GM19238 (cell line): ENCODE data around the gene TAP2.

Source experiments
- DNase-seq: peaks from one replicate; pipeline ENCODE4 v3.0.0; 2011; ENCODE audit warnings: low spot score; ENCODE audit not compliant: insufficient read length

TAP2 gene

DNA sequence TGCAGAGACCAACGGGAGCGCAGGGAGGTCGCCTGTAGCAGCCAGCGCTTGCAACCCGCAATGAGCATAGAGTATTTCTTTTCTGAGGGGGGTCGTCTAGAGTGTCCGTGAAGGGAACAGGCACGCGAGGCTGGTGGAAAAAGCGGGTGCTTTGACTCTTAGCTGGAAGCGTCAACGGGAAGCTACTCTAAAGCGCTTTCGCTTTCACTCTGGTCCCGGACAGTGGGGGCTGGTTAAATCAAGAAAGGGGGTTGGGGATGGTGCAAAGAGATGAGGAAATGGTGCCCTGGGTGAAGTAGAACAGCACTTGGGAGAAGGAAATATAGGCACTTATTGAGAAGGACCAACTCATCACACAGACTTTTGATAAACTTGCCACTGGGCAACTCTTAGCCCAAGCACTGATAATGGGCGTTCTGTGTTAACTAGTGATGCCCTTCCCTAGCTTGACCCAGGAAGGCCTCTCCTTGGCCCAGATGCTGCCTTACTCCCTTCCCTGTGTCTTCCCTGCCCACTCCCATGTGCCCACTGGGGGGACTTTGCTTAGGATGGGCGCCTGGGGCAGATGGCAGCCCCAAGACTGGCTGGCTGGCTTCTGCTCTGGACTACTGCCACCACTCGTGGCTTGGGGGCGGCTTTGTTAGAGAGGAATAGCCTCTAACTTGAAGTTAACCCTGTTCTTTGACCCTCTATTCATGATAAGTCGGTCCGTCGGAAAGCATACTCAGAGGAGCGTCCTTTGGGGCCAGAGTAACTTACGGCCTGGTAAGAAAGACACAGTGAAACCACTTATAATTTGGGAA, 16.0 kb upstream of the TAP2 start:
- no peak for DNase-seq

DNA sequence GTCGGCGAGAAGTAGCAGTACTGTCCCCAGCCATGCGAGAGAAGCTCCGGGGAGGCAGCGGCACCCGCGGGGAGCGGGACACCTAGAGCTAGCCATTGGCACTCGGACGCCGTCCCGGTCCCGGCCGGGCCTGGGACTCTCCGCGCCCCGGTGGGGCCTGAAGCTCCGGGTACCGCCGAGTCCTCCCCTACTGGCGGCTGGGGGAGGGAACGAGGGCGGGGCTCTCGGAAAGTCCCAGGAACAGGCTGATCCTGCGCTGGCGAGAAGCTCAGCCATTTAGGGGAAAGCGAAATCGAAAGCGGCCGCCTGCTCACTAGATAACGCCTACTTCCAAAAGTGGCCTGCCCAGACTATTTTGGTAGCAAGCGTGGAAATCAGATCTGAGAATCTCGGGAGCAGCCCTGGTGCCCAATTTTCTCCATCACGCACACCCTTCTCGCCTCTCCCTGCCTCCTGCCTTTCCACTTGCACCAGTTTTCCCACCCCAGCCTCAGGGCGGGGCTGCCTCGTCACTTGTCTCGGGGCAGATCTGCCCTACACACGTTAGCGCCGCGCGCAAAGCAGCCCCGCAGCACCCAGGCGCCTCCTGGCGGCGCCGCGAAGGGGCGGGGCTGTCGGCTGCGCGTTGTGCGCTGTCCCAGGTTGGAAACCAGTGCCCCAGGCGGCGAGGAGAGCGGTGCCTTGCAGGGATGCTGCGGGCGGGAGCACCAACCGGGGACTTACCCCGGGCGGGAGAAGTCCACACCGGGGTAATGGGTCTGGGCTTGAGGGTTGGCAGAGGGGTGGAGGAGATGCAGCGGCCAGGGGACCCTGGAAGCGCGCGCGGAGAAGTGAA, 15.2 kb upstream of the TAP2 start, which contains the start of the genes PSMB9 and TAP1:
TSS of gene PSMB9 (plus strand) at position 652 of the 835 bp plus-strand sequence. CDS start at position 690, 38 bp downstream.
TSS of gene TAP1 (minus strand) at position 164 of the 835 bp plus-strand sequence. CDS start at position 96, 68 bp downstream.
- DNase-seq = peak; percentile 87

DNA sequence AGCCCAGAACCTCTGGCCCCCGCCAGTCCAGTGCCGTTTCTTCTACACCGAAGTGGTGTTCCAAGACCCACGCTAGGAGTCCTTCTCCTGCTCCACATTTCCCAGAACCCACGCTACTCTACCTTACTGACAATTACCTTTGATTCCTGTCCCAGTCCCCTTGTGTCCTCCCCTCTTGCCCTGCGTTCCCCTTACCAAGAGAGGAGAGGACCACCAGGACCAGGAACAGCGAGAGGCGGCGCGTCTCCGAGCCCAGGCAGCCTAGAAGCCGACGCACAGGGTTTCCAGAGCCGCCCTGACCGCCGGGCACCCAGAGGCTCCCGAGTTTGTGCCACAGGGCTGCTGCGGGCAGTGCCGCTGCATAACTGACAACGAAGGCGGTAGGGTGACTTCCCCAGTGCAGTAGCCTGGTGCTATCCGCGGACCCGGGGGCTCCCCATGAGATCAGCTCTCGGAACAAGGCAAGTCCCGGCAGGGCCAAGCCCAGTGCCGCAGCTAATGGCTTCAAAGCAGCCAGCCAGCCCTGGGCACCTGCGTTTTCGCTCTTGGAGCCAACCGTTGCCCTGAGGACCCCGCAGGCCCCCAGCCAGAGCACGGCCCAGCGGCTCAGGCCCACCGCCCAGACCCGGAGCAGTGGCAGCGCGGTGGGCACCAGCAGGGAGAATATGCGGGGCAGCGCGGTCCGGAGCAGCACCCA, 14.5 kb upstream of the TAP2 start:
- DNase-seq = no peak

DNA sequence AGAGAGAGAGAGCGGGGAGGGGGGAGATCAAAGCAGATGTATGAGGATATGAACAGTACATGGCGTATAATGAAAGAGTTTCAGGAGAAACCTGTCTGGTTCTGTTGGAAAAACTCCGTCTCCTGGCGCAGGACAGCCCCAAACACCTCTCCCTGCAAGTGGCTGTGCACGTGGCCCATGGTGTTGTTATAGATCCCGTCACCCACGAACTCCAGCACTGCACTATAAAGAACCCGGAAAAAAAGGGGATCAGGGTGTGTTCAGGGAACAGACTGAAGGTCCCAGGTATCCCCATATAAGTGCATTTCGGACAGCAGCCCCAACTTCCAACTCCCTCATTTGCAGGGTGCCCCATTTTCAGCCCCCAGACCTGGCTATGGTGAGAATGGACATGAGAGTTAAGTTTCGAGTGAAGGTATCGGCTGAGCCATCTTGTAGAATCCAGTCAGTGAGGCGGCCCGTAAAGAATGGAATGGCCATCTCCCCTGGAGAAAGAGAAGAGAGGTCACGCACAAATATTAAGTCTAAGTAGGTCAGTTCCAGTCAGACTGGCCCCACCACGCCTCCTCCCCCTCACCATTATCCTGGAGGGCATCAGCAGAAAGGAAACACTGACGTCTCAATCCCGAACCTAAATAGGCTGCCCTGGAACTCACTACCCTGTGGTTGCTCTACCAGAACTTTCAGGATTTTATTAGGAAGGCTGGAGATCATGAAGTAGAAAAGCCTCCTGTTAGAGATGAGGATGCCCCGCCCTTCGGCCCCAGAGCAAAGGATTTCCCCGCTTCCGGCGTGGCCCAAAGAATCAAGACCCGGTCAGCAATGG, 13.7 kb upstream of the TAP2 start:
- DNase-seq = no peak

DNA sequence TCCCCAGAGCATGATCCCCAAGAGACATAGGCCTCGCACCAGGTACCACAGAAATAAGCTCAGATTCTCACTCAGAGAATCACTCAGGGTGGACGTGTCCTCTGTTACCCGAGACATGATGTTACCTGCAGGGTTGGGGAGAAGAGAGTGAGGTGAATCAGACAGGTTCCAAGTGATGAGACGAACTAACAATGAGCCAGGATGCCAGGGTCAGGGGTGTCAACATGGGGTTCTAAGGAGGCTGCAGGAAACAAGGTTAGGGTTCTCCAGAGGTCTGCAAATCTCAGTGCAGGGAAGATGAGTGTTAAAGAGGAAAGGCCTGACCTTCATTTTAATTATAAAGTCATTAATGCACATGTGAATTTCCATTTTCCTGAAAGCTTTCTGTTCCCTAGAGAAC, 12.5 kb upstream of the TAP2 start:
- DNase-seq = no peak

DNA sequence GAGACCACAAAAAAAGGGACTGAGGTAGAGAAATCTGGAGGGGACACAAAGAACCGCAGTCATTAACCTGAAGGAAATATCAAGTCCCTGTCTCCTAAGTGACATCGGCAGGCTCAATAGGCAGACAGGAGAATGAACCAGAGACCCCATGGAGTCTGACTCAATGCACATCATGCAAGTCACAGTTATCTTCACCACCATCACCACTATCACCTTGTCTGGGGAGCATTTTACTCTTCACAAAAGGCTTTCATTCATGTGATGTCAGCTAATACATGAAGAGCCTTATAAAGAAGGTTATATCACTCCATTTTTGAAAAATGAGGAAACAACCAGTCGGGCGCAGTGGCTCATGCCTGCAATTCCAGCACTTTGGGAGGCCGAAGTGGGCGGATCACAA, 10.6 kb upstream of the TAP2 start:
- DNase-seq = no peak

DNA sequence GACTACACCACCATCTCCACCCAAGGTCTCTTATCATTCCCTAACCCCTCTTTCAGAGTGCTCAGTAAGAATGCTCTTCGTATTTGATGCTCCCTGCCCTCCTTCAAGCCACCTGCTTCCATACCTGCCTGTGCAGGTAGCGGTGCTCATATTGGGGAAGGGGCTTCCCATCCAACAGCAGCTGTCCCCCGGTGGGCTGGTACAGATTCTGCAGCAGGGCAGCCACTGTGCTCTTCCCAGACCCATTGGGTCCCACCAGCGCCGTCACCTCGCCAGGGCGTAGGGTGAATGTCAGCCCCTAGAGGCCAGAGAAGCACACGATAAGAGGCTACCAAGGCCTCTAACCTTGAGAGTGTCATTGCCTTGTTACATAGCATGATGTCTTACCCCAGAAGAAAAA, 9.3 kb upstream of the TAP2 start:
- DNase-seq = no peak

DNA sequence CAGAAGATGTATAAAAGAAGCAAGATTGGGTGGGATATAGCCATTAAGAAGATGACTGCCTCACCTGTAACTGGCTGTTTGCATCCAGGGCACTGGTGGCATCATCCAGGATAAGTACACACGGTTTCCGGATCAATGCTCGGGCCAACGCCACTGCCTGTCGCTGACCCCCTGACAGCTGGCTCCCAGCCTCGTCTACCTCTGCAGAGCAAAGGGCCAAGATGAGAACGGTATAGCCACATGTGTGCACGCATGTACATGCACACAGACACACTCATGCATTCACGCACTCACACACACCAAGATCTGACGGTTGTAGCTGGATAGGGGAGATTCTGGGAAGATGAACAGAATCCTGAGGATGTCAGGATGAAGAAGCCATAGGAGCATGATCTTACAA, 8.5 kb upstream of the TAP2 start:
- DNase-seq = no peak

DNA sequence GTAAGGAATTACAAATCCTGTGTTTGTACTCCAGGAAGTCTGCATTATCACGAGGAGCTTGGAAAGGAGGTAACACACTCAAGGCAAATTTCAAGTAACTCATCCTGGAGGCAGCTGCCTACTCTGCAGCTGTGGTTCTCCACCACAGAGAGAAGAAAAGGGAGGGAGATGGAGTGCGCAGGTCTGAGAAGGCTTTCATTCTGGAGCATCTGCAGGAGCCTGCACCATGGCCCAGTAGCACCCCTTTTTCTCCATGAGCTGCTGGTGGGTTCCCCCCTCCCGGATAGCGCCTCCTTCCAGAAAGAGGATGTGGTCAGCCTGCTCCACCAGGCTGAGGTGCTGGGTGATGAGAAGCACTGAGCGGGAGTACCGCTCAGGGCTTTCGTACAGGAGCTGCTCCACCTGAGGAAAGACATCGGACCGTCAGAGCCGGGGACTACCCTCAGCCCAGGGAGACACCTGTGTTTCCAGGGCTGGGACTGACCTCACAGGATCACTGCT, 6.9 kb upstream of the TAP2 start:
- DNase-seq = no peak

DNA sequence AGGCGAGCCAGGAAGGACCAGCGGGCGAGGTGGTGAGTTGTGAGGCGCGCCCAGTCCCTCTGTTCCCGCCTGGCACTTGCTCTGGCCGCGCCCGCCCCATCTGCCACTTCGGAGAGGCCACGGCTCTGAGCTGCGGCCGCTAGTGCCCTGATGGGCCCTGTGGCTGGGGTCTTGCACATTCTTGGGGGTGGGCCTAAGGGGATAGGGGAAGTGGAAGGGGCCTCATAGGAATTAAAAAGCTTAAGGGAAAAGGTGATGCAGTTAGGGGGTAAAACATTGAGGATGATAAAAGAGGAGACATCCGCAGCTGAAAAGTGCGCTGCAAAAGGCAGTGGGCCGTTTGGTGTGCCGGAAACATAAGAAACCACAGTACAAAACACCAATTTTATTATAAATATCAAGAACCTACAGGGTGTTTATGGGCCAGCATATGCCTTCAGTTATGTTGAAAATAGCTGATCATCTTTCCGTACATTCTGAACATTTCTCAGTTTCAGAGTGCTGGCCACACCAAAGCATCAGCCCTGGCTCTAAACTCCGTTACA, 6.4 kb upstream of the TAP2 start:
- no peak for DNase-seq

DNA sequence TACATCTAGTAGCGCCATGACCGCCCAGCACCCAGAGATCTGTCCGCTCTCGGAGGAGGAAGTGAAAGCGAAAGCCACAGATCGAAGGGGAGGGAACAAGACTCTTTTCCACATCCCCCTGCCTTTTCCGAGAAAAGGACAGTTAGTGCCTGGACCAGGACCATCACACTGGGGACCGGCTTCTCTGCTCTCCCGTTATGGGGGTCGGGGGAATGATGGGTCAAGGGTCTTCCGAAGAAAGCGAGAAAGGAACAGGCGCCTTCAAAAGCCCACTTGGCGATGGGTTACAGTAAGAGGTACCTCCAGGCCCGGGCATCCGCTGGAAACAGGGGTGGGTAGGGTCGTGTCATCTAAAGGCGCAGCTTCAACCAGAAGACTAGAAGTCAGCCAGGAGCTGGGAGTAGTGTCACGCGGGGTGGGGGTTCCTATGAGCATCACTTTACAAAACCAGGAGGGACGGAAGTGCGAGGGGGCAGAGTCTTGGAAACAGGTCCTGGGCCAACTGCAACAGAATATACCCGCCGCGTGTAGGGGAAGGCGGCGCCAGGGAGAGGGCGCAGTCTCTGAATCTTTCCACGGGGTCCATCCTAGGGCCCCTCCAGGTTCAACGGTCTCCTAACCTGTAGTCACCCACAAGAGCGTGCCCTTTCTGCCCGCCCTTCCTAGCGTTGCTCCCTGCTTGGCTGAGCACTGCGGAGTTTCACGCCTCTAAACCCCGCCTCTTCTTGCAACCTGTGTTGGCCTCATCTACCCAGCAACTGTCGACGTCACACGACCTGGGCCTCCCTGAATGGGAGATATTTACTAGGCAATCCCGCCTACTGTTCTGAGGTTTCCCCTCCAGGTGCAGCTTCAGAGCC, 5.7 kb upstream of the TAP2 start, which contains the start of gene PSMB8:
TSS of gene PSMB8 (minus strand) at position 69 of the 860 bp plus-strand sequence. CDS start at position 18, 51 bp downstream.
- DNase-seq = peak; percentile 70

DNA sequence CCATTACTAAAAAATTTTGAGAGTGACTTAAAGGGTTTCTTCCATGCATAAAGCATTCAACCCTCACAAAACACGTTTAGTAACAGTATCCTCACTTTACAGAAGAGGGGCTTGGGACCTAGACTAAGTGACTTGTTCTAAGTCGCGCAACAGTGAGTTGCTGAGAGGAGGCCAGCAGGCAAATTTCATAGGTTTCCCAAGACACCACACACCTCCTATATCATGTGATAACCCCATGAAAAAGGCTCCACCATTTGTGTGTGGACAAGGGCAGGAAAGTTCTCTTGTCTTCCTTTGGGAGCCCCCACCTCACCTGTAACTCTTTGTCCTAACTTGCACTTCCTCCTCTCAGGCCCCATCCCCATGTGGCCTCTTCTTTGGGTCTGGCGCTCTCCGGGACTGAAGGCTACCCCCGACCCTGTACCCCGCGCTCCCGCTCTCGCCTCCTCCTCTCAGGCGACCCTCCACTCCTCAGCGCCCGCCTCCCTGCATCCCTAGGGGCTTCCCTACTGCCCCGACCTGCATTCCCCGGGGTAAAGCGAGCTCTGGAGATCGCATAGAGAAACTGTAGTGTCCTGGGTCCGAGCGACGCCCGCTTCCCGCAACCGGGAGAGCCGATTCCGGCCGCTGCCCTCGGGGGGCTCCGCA, 4.9 kb upstream of the TAP2 start:
- DNase-seq = no peak

DNA sequence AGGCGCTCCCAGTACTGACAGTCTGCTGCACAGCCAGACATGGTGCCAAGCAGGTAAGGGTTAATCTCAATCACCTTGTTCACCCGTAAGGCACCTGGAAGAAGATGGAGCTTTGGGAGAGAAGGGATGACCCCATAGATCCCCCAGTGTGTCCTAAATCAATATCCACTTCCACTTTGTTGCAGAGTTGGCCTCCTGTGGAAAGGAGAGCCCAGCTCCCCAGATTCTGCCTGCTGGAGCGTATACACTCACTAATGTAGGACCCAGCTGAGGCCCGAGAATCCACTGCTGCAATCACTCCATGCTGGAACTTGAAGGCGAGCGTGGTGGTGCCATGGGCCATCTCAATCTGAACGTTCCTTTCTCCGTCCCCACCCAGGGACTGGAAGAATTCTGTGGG, 4.2 kb upstream of the TAP2 start:
- DNase-seq = no peak

DNA sequence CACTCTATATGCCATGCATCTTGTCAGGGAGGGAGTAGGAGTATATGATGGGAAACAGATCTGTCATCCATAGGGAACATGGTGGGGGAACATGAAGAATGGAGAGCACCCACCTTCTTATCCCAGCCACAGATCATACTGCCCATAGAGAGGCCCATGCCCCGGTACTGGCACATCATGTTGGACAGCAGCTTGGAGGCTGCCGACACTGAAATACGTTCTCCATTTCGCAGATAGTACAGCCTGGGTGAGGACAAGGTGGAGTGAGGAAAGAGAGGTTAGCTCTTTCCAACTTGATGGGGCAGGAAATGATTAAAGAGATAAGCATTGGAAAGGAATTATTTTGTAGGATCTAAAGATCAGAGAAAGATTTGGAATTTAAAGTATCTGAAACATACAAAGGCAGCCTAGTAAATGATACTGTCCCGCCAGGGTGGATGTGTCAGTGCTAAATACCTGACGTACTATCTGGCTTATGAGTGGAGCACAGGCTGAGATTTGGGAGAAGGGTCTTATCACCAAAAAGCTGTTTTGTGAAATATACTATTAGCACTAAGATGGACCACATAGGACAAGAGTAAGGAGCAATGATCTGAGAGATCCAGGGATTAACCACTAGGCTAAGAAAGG, 3.6 kb upstream of the TAP2 start:
- DNase-seq = no peak

DNA sequence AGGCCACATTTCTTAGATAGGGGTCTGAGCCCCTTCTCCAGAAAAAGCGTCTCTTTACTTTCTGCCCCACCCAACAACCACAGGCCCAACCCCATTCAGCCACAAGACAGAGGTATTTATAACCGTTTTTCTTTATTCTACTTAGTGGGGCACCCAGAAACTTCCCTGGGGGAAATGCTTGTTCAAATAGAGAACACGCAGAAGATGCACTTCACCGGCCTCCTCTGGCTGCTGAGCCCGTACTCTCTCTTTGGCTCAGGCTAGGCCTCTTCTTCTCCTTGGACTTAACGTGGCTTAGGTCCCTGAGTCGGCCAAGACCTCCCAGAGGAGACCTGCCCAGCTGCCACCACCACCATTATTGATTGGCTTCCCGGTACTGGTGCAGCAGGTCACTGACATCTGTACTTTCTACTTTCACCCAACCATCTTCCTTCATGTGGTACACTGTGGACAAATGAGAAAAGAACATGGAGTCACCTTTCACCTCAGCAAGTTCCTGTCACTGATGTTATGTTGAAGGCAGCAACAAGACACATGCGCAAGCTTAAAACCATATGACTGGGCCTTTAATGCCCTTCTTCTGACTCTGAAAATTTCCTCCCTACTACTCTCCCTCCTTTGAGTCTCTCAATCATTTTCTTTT, 2.2 kb upstream of the TAP2 start:
- DNase-seq = no peak

DNA sequence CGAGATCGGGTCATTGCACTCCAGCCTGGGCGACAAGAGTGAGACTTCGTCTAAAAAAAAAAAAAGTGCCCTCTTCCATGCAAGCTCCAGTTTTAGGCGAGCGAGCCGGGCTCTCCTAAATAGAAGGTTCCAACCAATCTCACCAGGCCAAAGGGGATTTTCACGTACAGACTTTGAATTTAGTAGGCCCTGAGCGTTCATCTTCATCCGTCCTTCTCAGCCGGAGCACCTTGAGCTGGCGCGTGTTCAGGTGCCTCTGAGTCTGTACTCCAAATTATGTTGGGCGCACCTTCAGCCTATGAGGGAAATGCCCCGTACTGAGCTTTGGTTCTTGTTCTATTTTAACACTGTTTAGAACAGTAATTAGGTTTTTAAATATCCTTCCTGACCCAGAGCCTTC, 817 bp upstream of the TAP2 start:
- DNase-seq = no peak

DNA sequence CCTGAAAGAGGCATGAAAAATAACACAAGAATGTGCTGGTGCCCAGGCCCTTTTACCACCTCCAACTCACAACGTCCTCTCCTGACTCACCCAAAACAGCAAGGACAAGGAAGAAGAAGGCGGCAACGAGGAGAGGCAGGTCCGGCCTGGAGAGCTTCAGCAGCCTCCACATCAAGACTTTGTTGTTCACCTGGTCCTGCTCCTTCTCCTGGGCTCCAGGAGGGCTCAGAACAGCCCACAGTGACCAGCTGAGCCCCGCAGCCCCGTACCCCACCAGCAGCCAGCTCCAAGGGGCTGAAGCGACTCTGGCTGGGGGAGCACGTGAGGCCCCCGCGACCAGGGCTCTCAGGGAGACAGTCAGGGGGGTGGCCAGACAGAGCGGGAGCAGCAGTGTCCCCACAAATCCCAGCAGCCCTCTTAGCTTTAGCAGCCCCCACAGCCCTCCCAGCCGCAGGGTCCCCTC, 857 bp downstream of the TAP2 start:
- DNase-seq = no peak

DNA sequence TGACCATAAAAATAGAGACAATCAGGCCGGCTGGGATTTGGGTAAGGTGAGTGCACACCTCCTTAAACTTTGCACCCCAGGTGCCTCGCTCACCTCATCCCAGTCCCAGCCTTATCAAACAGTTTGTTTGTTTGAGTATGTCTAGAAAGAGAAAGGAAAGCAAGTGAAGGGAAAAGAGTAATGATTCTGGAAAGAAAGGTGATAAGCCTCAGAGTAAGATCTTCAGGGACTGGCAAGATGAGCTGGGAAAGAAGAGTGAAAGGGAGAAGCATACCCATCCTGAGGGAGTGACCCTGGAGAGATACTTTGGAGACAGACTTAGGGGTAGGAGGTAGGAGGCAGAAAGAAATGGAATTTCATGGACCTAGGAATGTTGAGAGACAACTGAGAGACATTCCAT, 1.7 kb downstream of the TAP2 start:
- no peak for DNase-seq
